Fibroblast of the aortic adventitia (primary cell): Measurements from ENCODE around the gene MRPL22. TPM values are rescaled to one million over a fixed set of nuclear protein-coding genes. Genes with fewer than 3 reads are reported as not detected.
A peak's percentile ranks its signal among the peaks of the same experiment; 100 is the strongest.
"Not testable (repeated sequence)": the region's sequence is repeated elsewhere in the genome, so short reads cannot be mapped to it uniquely, and the experiment has no call there.

Experiments
- DNase-seq: peaks from one replicate; pipeline ENCODE4 v3.0.0-alpha.2; 2010; ENCODE audit warnings: low read depth
- H3K4me3 ChIP-seq: 2 replicates; pipeline ENCODE4 v1.5.1; 2011; ENCODE audit warnings: low read depth, mild to moderate bottlenecking, control low read depth, low read length, moderate library complexity
- CTCF ChIP-seq: IDR thresholded peaks from 2 replicates; pipeline ENCODE4 v1.5.1; 2011; ENCODE audit warnings: mild to moderate bottlenecking, low read length, control low read depth, inconsistent platforms; ENCODE audit not compliant: insufficient read depth
- total RNA-seq: library from RNA; depleted of rRNA; stranded (reverse); fragments of >200 nt; gene quantifications from 2 replicates; pipeline ENCODE4 v1.2.3, GENCODE V29; 2012; ENCODE audit warnings: low replicate concordance

MRPL22 gene
- total RNA-seq, 1 donor: 21.5 TPM

GRCh38 chr5:154923441-154924430 lies 17.1 kb upstream of the MRPL22 start:
- no peak for DNase-seq
- TF ChIP-seq CTCF: no peak
- no peak overlapping the region for H3K4me3 ChIP-seq

GRCh38 chr5:154933537-154933936 lies 7.3 kb upstream of the MRPL22 start:
- TF ChIP-seq CTCF: no peak
- no peak overlapping the region for H3K4me3 ChIP-seq
- DNase-seq: no peak

- no peak for TF ChIP-seq CTCF
- no peak for DNase-seq
- no peak overlapping the region for H3K4me3 ChIP-seq
Measured at GRCh38 chr5:154934881-154935280, 6.0 kb upstream of the MRPL22 start.

- peak overlapping the region; percentile 97 for H3K4me3 ChIP-seq
- peak; percentile 16 for DNase-seq
- no peak for TF ChIP-seq CTCF
Measured at GRCh38 chr5:154937186-154937717, 3.6 kb upstream of the MRPL22 start.

GRCh38 chr5:154937718-154938466 lies 3.0 kb upstream of the MRPL22 start, which contains the start of gene GEMIN5:
TSS of gene GEMIN5 (minus strand) at chr5:154938211. CDS start at chr5:154938133, 78 bp downstream.
- peak; percentile 77 for DNase-seq
- no peak for TF ChIP-seq CTCF
- H3K4me3 ChIP-seq: peak within 1 kb of the TSS; percentile 97

GRCh38 chr5:154939387-154939786 lies 1.5 kb upstream of the MRPL22 start:
- H3K4me3 ChIP-seq, DNase-seq: not testable (repeated sequence)

GRCh38 chr5:154940375-154940771 lies 500 bp upstream of the MRPL22 start:
- H3K4me3 ChIP-seq: peak overlapping the region; percentile 97
- TF ChIP-seq CTCF: no peak

More at GRCh38 chr5:154940375-154940771, 500 bp upstream of the MRPL22 start:
- DNase-seq: no peak
